HepG2 (cell line): ENCODE results near the gene SAP25. TPM values are rescaled to one million over a fixed set of nuclear protein-coding genes. Genes with fewer than 3 reads are reported as not detected.

Experiments
- BCL6 ChIP-seq: IDR thresholded peaks from 2 replicates; pipeline ENCODE4 v1.6.1; 2016; ENCODE audit warnings: missing genetic modification reagents, missing compliant biosample characterization
- HMGXB4 ChIP-seq, 2 experiments: sonication (generic) in 1 of 2; formaldehyde crosslinking in 1 of 2; IDR thresholded peaks; 2 replicates each; pipeline versions ENCODE4 v1.4.0 to v1.6.1; 2018 to 2020; ENCODE audit warnings: missing genetic modification reagents in 2 of 2, borderline replicate concordance in 1 of 2, low read depth in 1 of 2, mild to moderate bottlenecking in 1 of 2, missing biosample characterization in 1 of 2
- HNRNPLL ChIP-seq: fragments of 200-400 bp; formaldehyde crosslinking; IDR thresholded peaks from 2 replicates; pipeline ENCODE4 v1.6.1; 2017; ENCODE audit warnings: mild to moderate bottlenecking, low read depth, low read length; ENCODE audit not compliant: poor library complexity, severe bottlenecking
- KAT7 ChIP-seq: IDR thresholded peaks from 2 replicates; pipeline ENCODE4 v1.6.1; 2018; ENCODE audit warnings: borderline replicate concordance, missing compliant biosample characterization
- PLSCR1 ChIP-seq: sonication (generic); formaldehyde crosslinking; IDR thresholded peaks from 2 replicates; pipeline ENCODE4 v1.5.0; 2020; ENCODE audit warnings: missing genetic modification reagents, mild to moderate bottlenecking, borderline replicate concordance
- RBM22 ChIP-seq: fragments of 200-400 bp; formaldehyde crosslinking; optimal IDR thresholded peaks from 2 replicates; pipeline ENCODE3; 2017; ENCODE audit warnings: mild to moderate bottlenecking, low read length, moderate library complexity
- SAFB2 ChIP-seq: sonication (generic); formaldehyde crosslinking; IDR thresholded peaks from 2 replicates; pipeline ENCODE4 v1.5.1; 2020; ENCODE audit warnings: missing genetic modification reagents, low read depth, mild to moderate bottlenecking, borderline replicate concordance
- SMARCE1 ChIP-seq: fragments of 450-650 bp; IDR thresholded peaks from 2 replicates; pipeline ENCODE4 v1.6.1; 2017; ENCODE audit warnings: borderline replicate concordance
- UBTF ChIP-seq: sonication (generic); formaldehyde crosslinking; IDR thresholded peaks from 2 replicates; pipeline ENCODE4 v1.4.0; 2020; ENCODE audit warnings: mild to moderate bottlenecking, missing genetic modification reagents
- ZFP82 ChIP-seq: sonication (generic); formaldehyde crosslinking; IDR thresholded peaks from 2 replicates; pipeline ENCODE4 v1.5.1; 2020; ENCODE audit warnings: mild to moderate bottlenecking, missing genetic modification reagents, borderline replicate concordance
- ZNF484 ChIP-seq: sonication (generic); formaldehyde crosslinking; IDR thresholded peaks from 2 replicates; pipeline ENCODE4 v1.5.1; 2020; ENCODE audit warnings: mild to moderate bottlenecking, low read depth, missing genetic modification reagents, borderline replicate concordance
- ZNF781 ChIP-seq: sonication (generic); formaldehyde crosslinking; IDR thresholded peaks from 2 replicates; pipeline ENCODE4 v1.5.1; 2020; ENCODE audit warnings: borderline replicate concordance, mild to moderate bottlenecking, missing genetic modification reagents; ENCODE audit errors: not compliant biosample characterization
- polyA plus RNA-seq, 8 experiments: library from polyadenylated mRNA; depleted of rRNA in 3 of 8; stranded (reverse) in 7 of 8; unstranded in 1 of 8; fragments of >200 nt; fragmentation: Illumina TruSeq in 4 of 8; extraction: Trizol in 4 of 8; gene quantifications; 2 replicates each; pipeline versions ENCODE4 v1.2.1 to v1.2.3, GENCODE V29; 2011 to 2016; ENCODE audit warnings: low read depth in 4 of 8, missing spikeins in 1 of 8, mixed read lengths in 1 of 8; ENCODE audit not compliant: insufficient read depth in 1 of 8
- total RNA-seq, 5 experiments: library from RNA; depleted of rRNA; stranded (reverse); fragments of >200 nt; fragmentation: Illumina TruSeq; extraction: Trizol; gene quantifications; 2 replicates each; pipeline ENCODE4 v1.2.3, GENCODE V29; 2016; ENCODE audit warnings: low read depth in 1 of 5
- TF ChIP-seq, protein P1 (sequence below): sonication (generic); formaldehyde crosslinking; IDR thresholded peaks from 2 replicates; pipeline ENCODE4 v1.8.1; 2022; ENCODE audit warnings: low read depth, mild to moderate bottlenecking, missing genetic modification reagents
- TF ChIP-seq, protein P2 (sequence below): sonication (generic); IDR thresholded peaks from 2 replicates; pipeline ENCODE4 v1.6.1; 2016; ENCODE audit warnings: low read depth, borderline replicate concordance
- TF ChIP-seq, protein P3 (sequence below): sonication (generic); formaldehyde crosslinking; IDR thresholded peaks from 2 replicates; pipeline ENCODE4 v1.5.1; 2020; ENCODE audit warnings: missing genetic modification reagents, mild to moderate bottlenecking, borderline replicate concordance

Gene SAP25
- total and polyA plus RNA-seq, 2 of the 13 experiments (the other 11 are each of a cell fraction or from before 2014, with no cell fraction given): 0.15 to 0.20 TPM

DNA sequence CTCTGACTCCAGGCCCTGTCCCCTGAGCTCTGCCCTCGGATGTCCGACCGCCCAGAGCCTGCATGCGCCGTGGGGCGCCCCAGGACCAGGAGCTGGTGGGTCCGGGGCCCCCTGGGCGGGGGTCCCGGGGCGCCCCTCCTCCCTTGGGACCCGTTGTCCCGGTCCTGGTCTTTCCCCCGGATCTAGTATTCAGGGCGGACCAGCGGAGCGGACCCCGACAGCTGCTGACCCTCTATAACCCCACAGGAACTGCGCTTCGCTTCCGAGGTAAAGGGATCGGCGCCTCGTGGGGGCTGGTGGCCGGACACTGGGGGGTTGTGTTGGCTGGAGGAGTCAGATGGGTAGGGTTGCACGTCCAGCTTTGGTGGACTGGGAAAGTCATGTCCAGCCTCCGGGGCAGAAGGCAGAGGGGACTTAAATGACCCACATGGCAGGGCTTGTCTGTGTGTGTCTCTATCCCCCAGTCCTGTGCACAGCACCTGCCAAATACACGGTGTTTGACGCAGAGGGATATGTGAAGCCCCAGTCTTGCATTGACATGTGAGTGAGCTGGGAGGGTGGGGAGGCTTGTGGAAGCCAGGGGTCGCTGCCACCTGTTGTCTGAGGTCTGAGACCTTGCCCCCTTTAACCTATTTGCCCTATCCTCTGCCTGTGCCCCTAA, 39.2 kb upstream of the SAP25 start (continued):
- no peak for TF ChIP-seq HNRNPLL
- TF ChIP-seq, protein P1, sequence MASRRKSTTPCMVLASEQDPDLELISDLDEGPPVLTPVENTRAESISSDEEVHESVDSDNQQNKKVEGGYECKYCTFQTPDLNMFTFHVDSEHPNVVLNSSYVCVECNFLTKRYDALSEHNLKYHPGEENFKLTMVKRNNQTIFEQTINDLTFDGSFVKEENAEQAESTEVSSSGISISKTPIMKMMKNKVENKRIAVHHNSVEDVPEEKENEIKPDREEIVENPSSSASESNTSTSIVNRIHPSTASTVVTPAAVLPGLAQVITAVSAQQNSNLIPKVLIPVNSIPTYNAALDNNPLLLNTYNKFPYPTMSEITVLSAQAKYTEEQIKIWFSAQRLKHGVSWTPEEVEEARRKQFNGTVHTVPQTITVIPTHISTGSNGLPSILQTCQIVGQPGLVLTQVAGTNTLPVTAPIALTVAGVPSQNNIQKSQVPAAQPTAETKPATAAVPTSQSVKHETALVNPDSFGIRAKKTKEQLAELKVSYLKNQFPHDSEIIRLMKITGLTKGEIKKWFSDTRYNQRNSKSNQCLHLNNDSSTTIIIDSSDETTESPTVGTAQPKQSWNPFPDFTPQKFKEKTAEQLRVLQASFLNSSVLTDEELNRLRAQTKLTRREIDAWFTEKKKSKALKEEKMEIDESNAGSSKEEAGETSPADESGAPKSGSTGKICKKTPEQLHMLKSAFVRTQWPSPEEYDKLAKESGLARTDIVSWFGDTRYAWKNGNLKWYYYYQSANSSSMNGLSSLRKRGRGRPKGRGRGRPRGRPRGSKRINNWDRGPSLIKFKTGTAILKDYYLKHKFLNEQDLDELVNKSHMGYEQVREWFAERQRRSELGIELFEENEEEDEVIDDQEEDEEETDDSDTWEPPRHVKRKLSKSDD: no peak
- no peak for TF ChIP-seq SAFB2
- TF ChIP-seq ZFP82: no peak; the same call in 1 of the 2 replicates
- TF ChIP-seq KAT7 (CRISPR knock-in tag): no peak
- no peak for TF ChIP-seq ZNF484 (CRISPR knock-in tag)
- TF ChIP-seq, protein P2, sequence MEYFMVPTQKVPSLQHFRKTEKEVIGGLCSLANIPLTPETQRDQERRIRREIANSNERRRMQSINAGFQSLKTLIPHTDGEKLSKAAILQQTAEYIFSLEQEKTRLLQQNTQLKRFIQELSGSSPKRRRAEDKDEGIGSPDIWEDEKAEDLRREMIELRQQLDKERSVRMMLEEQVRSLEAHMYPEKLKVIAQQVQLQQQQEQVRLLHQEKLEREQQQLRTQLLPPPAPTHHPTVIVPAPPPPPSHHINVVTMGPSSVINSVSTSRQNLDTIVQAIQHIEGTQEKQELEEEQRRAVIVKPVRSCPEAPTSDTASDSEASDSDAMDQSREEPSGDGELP: no peak
- no peak for TF ChIP-seq PLSCR1 (CRISPR knock-in tag)
- peak in 1 of 2 experiments; percentile 51; a peak in 2 of 4 replicates for TF ChIP-seq HMGXB4 (CRISPR knock-in tag; IDR thresholded peaks at IDR 0.05; ENCODE audit: borderline replicate concordance in 1 of 2, low read depth in 1 of 2)
- TF ChIP-seq UBTF: no peak; the same call in 1 of the 2 replicates
- TF ChIP-seq ZNF781 (CRISPR knock-in tag): no peak
- TF ChIP-seq BCL6 (CRISPR knock-in tag): no peak
- TF ChIP-seq, protein P3, sequence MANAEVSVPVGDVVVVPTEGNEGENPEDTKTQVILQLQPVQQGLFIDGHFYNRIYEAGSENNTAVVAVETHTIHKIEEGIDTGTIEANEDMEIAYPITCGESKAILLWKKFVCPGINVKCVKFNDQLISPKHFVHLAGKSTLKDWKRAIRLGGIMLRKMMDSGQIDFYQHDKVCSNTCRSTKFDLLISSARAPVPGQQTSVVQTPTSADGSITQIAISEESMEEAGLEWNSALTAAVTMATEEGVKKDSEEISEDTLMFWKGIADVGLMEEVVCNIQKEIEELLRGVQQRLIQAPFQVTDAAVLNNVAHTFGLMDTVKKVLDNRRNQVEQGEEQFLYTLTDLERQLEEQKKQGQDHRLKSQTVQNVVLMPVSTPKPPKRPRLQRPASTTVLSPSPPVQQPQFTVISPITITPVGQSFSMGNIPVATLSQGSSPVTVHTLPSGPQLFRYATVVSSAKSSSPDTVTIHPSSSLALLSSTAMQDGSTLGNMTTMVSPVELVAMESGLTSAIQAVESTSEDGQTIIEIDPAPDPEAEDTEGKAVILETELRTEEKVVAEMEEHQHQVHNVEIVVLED (CRISPR knock-in tag): no peak
- no peak for TF ChIP-seq RBM22
- TF ChIP-seq SMARCE1: no peak
